ENCODE measurements around the gene OSBPL1A. TPM values are rescaled to one million over a fixed set of nuclear protein-coding genes. Genes with fewer than 3 reads are reported as not detected.

The OSBPL1A gene
- total and polyA plus RNA-seq, 10 of the 15 experiments (the other 5 are each of a cell fraction or from before 2014, with no cell fraction given), result 0.02 to 0.83 (median 0.11) TPM; not detected in 6

DNA sequence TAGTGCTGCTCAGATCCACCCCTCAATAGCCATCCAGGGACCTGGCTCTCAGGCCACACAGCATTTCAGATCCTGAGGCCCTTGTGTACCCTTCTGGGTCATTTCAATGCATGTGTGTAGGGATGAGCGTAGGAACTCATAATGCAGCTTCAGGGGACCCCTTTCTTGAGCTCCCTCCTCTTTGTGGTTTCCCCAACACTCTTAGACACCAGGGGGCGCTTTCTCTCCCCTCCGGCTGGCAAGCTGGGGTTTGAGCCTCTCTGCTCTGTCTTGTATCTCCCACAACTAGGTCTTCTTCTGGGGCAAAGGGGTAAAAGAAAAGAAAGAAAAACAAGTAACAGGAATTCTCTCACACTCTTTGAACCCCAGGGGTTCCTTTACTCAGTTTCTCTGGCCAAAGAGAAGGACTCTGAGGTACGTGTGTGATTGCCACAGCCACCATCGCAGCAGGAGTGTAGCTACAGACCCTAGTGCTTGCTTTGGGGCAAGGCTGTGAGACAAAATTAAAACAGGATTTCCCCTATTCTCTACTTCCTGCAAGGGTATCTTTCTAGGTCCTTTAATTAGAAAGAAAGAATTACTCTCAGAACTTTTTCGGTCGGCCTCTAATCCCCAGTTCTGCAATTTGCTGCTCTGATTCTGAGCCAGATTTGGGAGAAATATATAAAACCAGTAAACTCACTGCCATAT, 220.8 kb downstream of the OSBPL1A start (continued):
- TF ChIP-seq MTA2 (IDR thresholded peaks at IDR 0.05; ENCODE audit: low read depth) (0 out of 2 replicates have a peak, but pooled peaks have one; percentile 12), POLR2AphosphoS2 (IDR thresholded peaks at IDR 0.05; ENCODE audit: low read depth, low read length) (no peak), RELB (IDR thresholded peaks at IDR 0.05; ENCODE audit: low read depth) (no peak), CHD4 (IDR thresholded peaks at IDR 0.05) (no peak), IKZF2 (IDR thresholded peaks at IDR 0.05) (no peak), FOXM1 (IDR thresholded peaks at IDR 0.05; ENCODE audit: low read depth, low read length) (peak; percentile 64), POU2F2 (IDR thresholded peaks at IDR 0.05; ENCODE audit: borderline replicate concordance, low read depth, low read length) (0 out of 3 replicates have a peak, but pooled peaks have one; percentile 29), NRF1 (conservative IDR thresholded peaks at IDR 0.05; ENCODE audit: low read depth, low read length) (no peak), SP1 (IDR thresholded peaks at IDR 0.05; ENCODE audit: low read depth, low read length) (peak; percentile 19), CTCF (IDR thresholded peaks at IDR 0.05 in 2 of 3, conservative IDR thresholded peaks at IDR 0.05 in 1 of 3; ENCODE audit: control insufficient read depth in 2 of 3, extremely low read depth in 1 of 3, insufficient read depth in 1 of 3, low read depth in 3 of 3, low read length in 3 of 3) (peak; percentile 61 to 83 (median 83)), JUND (IDR thresholded peaks at IDR 0.05; ENCODE audit: low read depth, low read length) (no peak), ASH2L (IDR thresholded peaks at IDR 0.05; ENCODE audit: borderline replicate concordance, low read depth) (no peak), BCL11A (IDR thresholded peaks at IDR 0.05; ENCODE audit: low read depth, low read length) (no peak), NBN (IDR thresholded peaks at IDR 0.05) (no peak), SMC3 (IDR thresholded peaks at IDR 0.05; ENCODE audit: borderline replicate concordance, low read length) (peak; percentile 62), RAD21 (IDR thresholded peaks at IDR 0.05; ENCODE audit: insufficient read depth, low read depth, low read length) (peak; percentile 78), ZNF622 (IDR thresholded peaks at IDR 0.05) (no peak), STAT1 (conservative IDR thresholded peaks at IDR 0.05) (no peak), ZNF384 (IDR thresholded peaks at IDR 0.05; ENCODE audit: borderline replicate concordance, low read depth, low read length) (no peak), RUNX3 (IDR thresholded peaks at IDR 0.05; ENCODE audit: low read length) (peak; percentile 99), EED (IDR thresholded peaks at IDR 0.05; ENCODE audit: low read depth) (0 out of 2 replicates have a peak, but pooled peaks have one; percentile 15), POLR2AphosphoS5 (IDR thresholded peaks at IDR 0.05; ENCODE audit: low read length) (no peak)
- TF ChIP-seq, protein P1, sequence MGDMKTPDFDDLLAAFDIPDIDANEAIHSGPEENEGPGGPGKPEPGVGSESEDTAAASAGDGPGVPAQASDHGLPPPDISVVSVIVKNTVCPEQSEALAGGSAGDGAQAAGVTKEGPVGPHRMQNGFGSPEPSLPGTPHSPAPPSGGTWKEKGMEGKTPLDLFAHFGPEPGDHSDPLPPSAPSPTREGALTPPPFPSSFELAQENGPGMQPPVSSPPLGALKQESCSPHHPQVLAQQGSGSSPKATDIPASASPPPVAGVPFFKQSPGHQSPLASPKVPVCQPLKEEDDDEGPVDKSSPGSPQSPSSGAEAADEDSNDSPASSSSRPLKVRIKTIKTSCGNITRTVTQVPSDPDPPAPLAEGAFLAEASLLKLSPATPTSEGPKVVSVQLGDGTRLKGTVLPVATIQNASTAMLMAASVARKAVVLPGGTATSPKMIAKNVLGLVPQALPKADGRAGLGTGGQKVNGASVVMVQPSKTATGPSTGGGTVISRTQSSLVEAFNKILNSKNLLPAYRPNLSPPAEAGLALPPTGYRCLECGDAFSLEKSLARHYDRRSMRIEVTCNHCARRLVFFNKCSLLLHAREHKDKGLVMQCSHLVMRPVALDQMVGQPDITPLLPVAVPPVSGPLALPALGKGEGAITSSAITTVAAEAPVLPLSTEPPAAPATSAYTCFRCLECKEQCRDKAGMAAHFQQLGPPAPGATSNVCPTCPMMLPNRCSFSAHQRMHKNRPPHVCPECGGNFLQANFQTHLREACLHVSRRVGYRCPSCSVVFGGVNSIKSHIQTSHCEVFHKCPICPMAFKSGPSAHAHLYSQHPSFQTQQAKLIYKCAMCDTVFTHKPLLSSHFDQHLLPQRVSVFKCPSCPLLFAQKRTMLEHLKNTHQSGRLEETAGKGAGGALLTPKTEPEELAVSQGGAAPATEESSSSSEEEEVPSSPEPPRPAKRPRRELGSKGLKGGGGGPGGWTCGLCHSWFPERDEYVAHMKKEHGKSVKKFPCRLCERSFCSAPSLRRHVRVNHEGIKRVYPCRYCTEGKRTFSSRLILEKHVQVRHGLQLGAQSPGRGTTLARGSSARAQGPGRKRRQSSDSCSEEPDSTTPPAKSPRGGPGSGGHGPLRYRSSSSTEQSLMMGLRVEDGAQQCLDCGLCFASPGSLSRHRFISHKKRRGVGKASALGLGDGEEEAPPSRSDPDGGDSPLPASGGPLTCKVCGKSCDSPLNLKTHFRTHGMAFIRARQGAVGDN (IDR thresholded peaks at IDR 0.05), result no peak
- TF ChIP-seq, protein P2, sequence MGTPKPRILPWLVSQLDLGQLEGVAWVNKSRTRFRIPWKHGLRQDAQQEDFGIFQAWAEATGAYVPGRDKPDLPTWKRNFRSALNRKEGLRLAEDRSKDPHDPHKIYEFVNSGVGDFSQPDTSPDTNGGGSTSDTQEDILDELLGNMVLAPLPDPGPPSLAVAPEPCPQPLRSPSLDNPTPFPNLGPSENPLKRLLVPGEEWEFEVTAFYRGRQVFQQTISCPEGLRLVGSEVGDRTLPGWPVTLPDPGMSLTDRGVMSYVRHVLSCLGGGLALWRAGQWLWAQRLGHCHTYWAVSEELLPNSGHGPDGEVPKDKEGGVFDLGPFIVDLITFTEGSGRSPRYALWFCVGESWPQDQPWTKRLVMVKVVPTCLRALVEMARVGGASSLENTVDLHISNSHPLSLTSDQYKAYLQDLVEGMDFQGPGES (IDR thresholded peaks at IDR 0.05), result no peak
